GM12872 (cell line): ENCODE results near the gene PHLDB3.

Source experiments
- TF ChIP-seq, protein P1 (sequence below): IDR thresholded peaks from 3 replicates; pipeline ENCODE4 v1.5.1; 2011; ENCODE audit warnings: low read depth, mild to moderate bottlenecking, low read length, moderate library complexity; ENCODE audit not compliant: insufficient read depth

The PHLDB3 gene

DNA sequence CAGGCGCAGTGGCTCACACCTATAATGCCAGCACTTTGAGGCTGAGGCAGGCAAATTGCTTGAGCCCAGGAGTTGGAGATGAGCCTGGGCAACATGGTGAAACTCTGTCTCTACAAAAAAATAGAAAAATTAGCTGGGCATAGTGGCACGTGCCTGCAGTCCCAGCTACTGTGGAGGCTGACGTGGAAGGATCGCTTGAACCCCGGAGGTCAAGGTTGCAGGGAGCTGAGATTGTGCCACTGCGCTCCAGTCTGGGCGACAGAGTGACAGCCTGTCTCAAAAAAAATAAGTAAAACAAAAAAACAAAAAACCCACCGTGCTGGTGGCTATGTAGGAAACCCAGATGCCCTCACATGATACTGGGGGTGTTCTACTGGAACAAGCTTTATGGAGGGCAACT, 16.4 kb downstream of the PHLDB3 start:
- TF ChIP-seq, protein P1, sequence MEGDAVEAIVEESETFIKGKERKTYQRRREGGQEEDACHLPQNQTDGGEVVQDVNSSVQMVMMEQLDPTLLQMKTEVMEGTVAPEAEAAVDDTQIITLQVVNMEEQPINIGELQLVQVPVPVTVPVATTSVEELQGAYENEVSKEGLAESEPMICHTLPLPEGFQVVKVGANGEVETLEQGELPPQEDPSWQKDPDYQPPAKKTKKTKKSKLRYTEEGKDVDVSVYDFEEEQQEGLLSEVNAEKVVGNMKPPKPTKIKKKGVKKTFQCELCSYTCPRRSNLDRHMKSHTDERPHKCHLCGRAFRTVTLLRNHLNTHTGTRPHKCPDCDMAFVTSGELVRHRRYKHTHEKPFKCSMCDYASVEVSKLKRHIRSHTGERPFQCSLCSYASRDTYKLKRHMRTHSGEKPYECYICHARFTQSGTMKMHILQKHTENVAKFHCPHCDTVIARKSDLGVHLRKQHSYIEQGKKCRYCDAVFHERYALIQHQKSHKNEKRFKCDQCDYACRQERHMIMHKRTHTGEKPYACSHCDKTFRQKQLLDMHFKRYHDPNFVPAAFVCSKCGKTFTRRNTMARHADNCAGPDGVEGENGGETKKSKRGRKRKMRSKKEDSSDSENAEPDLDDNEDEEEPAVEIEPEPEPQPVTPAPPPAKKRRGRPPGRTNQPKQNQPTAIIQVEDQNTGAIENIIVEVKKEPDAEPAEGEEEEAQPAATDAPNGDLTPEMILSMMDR, result no peak

DNA sequence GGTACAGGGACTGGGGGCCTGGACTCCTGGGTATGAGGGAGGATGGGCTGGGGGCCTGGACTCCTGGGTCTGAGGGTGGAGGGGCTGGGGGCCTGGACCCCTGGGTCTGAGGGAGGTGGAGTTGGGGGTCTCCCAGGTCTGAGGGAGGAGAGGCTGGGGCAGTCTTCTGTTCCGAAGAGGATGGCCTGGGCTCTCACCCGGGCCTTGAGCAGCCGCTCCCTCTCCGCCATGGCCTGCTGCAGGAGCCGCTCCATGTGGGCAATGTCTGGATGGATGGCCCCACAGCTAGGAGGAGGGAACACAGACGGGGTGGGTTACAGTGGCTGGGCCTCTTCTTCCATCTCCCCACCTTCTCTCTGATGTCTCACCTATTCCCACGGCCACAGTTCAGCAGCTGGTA, 18.1 kb downstream of the PHLDB3 start:
- TF ChIP-seq, protein P1, result no peak

DNA sequence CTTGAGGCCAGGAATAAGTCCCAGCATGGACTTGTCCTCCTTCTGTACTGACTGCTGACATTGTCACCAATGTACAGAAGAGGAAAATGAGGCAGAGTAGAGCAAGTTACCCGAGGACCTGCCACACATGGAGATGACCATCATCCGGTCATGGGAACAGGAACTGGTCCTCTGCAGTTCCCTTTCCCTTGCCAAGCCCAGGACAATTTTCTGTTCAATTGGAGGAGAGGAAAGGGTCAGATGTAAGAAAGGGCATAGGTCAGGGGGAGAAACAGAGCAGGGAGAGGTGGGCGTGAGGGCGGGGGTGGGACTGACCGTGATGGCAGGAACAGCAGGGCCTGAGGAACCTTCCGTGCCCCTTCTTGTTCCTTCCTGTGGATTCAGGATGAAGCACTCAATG, 18.6 kb downstream of the PHLDB3 start:
- TF ChIP-seq, protein P1, result no peak

DNA sequence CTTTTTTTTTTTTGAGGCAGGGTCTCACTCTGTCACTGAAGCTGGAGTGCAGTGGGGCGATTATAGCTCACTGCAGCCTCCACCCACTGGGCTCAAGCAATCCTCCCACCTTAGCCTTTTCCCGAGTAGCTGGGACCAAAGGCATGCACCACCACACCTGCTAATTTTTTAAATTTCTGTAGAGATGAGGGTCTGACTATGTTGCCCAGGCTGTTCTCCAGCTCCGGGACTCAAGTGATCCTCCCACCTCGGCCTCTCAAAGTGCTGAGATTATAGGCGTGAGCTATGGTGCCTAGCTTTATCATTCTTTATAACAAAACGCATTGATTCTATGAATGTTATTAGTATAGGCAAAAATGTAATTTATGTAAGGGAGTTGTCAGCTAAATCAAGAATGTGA, 21.3 kb downstream of the PHLDB3 start:
- TF ChIP-seq, protein P1, result no peak

DNA sequence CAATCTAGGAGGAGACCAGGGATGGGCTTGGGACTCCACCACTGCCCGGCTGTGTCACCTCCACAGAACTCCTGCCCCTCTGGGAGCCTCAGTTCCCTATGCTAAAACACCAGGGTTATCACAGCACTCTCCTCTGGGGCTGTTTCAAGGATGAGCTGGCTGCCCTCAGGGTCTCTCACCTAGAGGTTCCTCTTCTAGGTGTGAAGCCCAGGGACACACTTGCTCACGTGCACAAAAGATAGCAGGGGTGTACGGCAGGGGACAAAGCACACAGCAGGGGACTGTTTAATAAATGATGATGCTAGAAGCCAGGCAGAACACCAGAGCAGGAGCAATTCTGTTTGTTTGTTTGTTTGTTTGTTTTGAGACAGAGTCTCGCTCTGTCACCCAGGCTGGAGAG, 22.4 kb downstream of the PHLDB3 start:
- TF ChIP-seq, protein P1, result no peak

DNA sequence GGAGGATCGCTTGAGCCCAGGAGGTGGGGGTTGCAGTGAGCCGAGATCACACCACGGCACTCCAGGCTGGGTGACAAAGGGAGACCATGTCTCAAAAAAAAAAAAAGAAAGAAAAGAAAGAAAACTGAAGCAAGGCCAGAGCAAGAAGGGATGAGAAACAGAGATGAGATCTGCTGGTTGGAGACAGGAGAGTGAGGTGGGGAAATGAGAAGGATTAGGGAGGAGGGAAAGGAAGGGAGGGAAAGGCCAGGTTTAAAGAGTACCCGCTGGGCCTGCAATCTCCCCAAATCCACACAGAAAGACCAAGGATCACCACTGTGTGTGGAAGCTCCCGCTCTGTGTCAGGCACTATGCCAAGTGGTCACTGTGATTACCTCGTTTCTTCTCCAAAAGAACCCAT, 22.8 kb downstream of the PHLDB3 start:
- TF ChIP-seq, protein P1, result no peak

DNA sequence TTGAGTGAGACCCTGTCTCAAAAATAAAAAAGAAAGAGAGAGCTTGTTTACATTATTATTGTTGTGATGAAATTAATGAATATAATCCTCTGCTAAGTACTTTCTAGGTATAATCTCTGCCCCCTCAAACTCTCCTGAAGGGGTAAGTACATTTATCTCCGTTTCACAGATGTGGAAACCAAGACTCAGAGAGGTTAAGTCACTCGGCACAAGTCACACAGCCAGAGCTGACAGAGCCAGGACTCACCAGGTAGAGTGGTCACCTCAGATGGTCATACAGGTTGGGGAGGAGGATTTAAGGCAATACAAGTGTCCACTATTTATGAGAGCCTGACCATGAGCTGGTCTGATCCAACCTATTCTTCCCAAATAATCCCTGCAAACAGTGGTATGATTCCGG, 24.0 kb downstream of the PHLDB3 start:
- TF ChIP-seq, protein P1, result no peak
